GM12873 (cell line): ENCODE data around the gene OR1L6.

Experiments used
- CTCF ChIP-seq: IDR thresholded peaks from 2 replicates; pipeline ENCODE4 v1.5.1; 2012; ENCODE audit warnings: low read depth, mild to moderate bottlenecking, moderate library complexity, low read length, control low read depth; ENCODE audit not compliant: insufficient read depth; ENCODE audit errors: missing control alignments

Gene OR1L6

GRCh38 chr9:122742003-122742402, at the start of gene OR1L6:
OR1L6 (plus strand) TSS chr9:122742303; CDS start chr9:122749848, 7,545 bp downstream.
- TF ChIP-seq CTCF = no peak

GRCh38 chr9:122695696-122696095, 46.4 kb upstream of the OR1L6 start:
- TF ChIP-seq CTCF = no peak

- no peak for TF ChIP-seq CTCF
Observed at GRCh38 chr9:122718038-122718437, 24.1 kb upstream of the OR1L6 start.

- no peak for TF ChIP-seq CTCF
Observed at GRCh38 chr9:122719218-122719617, 22.9 kb upstream of the OR1L6 start.

GRCh38 chr9:122723690-122724089, 18.4 kb upstream of the OR1L6 start, which contains the start of gene OR1L4:
OR1L4 (plus strand) TSS chr9:122723990; CDS start chr9:122723990, 0 bp downstream.
- TF ChIP-seq CTCF = no peak

GRCh38 chr9:122754825-122755224, 12.7 kb downstream of the OR1L6 start:
- TF ChIP-seq CTCF = no peak

GRCh38 chr9:122767817-122768216, 25.7 kb downstream of the OR1L6 start:
- no peak for TF ChIP-seq CTCF

- no peak for TF ChIP-seq CTCF
Observed at GRCh38 chr9:122777052-122777451, 34.9 kb downstream of the OR1L6 start.
